SK-N-MC (cell line): Measurements from ENCODE around the gene CPA5.
A peak's percentile ranks its signal among the peaks of the same experiment; 100 is the strongest.

Experiments used
- DNase-seq: peaks from one replicate; pipeline ENCODE4 v3.0.0-alpha.2; 2011; ENCODE audit warnings: low read depth, low spot score
- H3K27ac ChIP-seq: fragments of 200-600 bp; sonication (generic); 2 replicates; pipeline ENCODE4 v1.5.1; 2016; ENCODE audit warnings: mixed run types
- H3K36me3 ChIP-seq: fragments of 200-600 bp; sonication (generic); 2 replicates; pipeline ENCODE4 v1.6.1; 2017; ENCODE audit warnings: antibody characterized with exemption, low read length, mixed read lengths; ENCODE audit not compliant: insufficient read depth
- H3K4me3 ChIP-seq: fragments of 200-600 bp; sonication (generic); 2 replicates; pipeline ENCODE4 v1.5.1; 2016
- H3K9ac ChIP-seq: fragments of 200-600 bp; sonication (generic); 2 replicates; pipeline ENCODE4 v1.8.0; 2017; ENCODE audit warnings: mixed run types, mixed read lengths; ENCODE audit not compliant: insufficient read length
- H3K9me3 ChIP-seq: fragments of 200-600 bp; sonication (generic); 2 replicates; pipeline ENCODE4 v1.6.1; 2017; ENCODE audit warnings: low read depth, mild to moderate bottlenecking, antibody characterized with exemption, low read length, moderate library complexity, mixed read lengths
- EZH2 ChIP-seq: fragments of 200-600 bp; sonication (generic); IDR thresholded peaks from one replicate; pipeline ENCODE4 v1.6.1; 2017; ENCODE audit warnings: antibody characterized with exemption
- FOXP2 ChIP-seq: optimal IDR thresholded peaks from 2 replicates; pipeline ENCODE3; 2011; ENCODE audit warnings: mild to moderate bottlenecking, moderate library complexity; ENCODE audit not compliant: insufficient read depth; ENCODE audit errors: extremely low read length, control extremely low read depth
- POLR2AphosphoS5 ChIP-seq: IDR thresholded peaks from 2 replicates; pipeline ENCODE4 v1.6.1; 2012; ENCODE audit warnings: mild to moderate bottlenecking, low read depth, low read length, borderline replicate concordance

Gene CPA5

DNA sequence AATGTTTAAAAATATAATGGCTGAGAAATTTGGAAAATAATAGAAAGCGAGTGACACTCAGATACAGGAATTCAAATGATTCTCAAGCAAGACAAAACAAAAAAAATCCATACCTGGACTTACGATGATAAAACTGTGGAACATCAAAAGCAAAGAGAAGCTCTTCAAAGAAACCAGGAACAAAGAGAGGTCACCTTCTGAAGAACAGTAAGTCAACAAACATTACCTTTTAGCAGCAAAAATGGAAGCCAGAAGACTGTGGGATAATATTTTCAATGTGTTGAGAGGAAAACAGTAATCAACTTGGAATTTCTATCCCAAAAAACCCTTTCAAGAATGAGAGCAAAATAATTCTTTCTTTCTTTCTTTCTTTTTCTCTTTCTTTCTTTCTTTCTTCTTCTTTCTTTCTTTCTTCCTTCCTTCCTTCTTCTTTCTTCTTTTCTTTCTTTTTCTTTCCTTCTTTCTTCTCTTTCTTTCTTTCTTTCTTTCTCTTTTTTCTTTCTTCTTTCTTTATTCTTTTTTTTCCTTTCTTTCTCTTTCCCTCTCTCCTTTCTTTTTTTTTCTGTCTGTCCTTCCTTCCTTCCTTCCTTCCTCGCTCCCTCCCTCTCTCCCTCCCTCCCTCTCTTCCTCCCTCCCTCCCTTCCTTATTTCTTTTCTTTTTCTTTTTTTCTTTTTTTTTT is 1.8 kb upstream of the CPA5 start:
- Histone ChIP-seq H3K4me3 (no peak overlapping the region), H3K9ac (no peak overlapping the region), H3K9me3 (no peaks in the 10 kb centered on the region), H3K27ac (no peak overlapping the region), H3K36me3 (no peaks in the 10 kb centered on the region)
- DNase-seq, result no peak
- no peak for TF ChIP-seq EZH2
- no peak for TF ChIP-seq FOXP2
- no peak for TF ChIP-seq POLR2AphosphoS5

DNA sequence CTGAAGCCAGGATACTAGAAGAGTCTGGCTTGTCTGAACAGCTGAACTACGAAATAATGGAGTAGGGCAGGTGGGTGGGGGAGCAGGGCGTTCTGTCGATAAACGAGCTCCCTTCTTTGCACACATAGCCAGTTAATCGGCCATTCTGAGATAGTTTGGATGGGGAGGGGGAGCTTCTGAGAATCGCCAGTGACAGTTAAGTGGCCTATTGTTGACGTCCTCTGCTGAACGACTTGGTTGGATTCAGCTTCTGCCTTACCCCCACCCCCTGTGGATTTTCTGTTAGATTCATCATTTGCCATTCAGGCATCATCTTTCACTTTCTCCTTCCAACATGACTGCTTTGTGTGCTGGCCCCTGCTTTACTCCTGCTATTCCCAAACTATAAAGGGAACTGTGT is 520 bp downstream of the CPA5 start:
- Histone ChIP-seq H3K36me3 (no peaks in the 10 kb centered on the region), H3K9me3 (no peaks in the 10 kb centered on the region), H3K27ac (no peak overlapping the region), H3K4me3 (no peak overlapping the region), H3K9ac (no peak overlapping the region)
- DNase-seq, result no peak
- TF ChIP-seq FOXP2 (no peak), POLR2AphosphoS5 (no peak), EZH2 (no peak)

DNA sequence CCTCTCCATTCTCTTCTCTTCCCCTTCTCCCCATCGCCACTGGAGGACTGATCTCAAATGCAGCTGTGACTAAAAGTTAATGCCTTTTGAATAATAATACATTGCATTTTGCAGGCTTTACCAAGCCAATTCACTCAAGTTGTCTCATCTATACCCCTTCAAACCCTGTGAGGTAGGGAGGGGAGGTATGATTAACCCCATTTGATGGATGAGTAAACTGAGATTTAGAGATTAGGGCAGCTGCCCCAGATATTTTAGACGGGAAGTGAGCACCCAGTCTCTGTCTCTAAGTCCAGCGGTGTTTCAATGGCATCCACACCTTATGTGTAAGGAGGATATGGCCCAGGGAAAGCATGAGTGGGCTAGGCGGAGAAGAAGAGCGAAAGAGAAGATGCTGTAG is 1.1 kb downstream of the CPA5 start:
- no peak overlapping the region for H3K9ac ChIP-seq
- H3K27ac ChIP-seq, result no peak overlapping the region
- H3K4me3 ChIP-seq, result no peak overlapping the region
- no peak for TF ChIP-seq FOXP2
- TF ChIP-seq EZH2, result no peak
- TF ChIP-seq POLR2AphosphoS5, result no peak
- H3K9me3 ChIP-seq, result no peaks in the 10 kb centered on the region
- no peak for DNase-seq
- no peaks in the 10 kb centered on the region for H3K36me3 ChIP-seq

DNA sequence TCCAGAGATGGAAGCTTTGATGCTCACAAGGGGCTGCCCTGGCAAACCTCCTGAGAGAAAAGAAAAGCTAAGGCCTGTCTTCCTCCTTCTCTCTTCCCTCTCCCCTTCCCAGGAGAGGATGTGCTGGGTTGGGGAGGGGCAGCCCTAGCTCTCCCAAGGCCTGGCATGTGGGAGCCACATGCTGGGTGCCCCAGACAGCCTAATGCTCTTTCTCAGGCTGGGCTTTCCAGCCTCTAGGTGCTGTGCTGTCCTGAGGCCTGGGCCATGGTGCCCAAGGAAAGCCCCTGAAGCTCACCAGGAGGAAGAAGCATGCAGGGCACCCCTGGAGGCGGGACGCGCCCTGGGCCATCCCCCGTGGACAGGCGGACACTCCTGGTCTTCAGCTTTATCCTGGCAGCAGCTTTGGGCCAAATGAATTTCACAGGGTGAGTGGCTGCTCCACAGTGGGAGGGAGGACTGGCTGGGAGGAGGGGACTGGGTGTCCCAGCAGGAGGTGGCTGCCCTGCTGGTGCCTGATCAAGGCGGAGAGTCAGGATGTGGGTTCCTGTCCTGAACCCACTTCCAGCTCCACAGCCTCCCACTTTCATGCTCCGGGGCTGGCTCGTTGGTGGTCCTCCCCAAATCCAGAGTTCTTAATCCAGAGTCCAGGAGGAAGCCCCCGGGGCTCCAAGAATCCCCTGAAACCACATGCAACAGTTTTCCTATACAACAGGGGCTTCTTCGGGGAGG is 1.7 kb downstream of the CPA5 start:
- no peak for TF ChIP-seq FOXP2
- TF ChIP-seq POLR2AphosphoS5, result no peak
- TF ChIP-seq EZH2, result no peak
- H3K4me3 ChIP-seq, result no peak overlapping the region
- H3K9ac ChIP-seq, result no peak overlapping the region
- no peaks in the 10 kb centered on the region for H3K36me3 ChIP-seq
- no peaks in the 10 kb centered on the region for H3K9me3 ChIP-seq
- H3K27ac ChIP-seq, result no peak overlapping the region
- no peak for DNase-seq

DNA sequence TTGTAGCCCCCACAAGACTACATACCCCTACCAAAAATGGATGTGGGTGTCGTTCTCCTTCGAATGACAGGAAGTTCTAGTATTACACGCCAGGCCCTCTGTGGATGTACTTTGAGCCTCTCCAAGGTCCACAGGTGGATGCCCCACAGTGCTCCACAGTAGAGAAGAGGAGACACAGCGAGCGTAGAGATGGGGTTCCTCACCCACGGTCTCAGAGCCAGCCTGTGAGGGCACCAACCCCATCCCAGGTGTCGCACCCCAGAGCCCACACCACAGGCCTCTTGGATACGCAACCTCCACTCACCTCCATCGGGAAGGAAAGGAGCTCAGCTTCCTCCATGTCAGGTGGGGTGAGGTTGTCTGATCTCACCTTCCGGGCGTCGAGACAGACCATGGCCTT is 2.3 kb downstream of the CPA5 start:
- no peak overlapping the region for H3K27ac ChIP-seq
- no peaks in the 10 kb centered on the region for H3K9me3 ChIP-seq
- H3K9ac ChIP-seq, result no peak overlapping the region
- no peak overlapping the region for H3K4me3 ChIP-seq
- TF ChIP-seq FOXP2 (no peak), EZH2 (no peak), POLR2AphosphoS5 (no peak)
- DNase-seq, result no peak
- H3K36me3 ChIP-seq, result no peaks in the 10 kb centered on the region

DNA sequence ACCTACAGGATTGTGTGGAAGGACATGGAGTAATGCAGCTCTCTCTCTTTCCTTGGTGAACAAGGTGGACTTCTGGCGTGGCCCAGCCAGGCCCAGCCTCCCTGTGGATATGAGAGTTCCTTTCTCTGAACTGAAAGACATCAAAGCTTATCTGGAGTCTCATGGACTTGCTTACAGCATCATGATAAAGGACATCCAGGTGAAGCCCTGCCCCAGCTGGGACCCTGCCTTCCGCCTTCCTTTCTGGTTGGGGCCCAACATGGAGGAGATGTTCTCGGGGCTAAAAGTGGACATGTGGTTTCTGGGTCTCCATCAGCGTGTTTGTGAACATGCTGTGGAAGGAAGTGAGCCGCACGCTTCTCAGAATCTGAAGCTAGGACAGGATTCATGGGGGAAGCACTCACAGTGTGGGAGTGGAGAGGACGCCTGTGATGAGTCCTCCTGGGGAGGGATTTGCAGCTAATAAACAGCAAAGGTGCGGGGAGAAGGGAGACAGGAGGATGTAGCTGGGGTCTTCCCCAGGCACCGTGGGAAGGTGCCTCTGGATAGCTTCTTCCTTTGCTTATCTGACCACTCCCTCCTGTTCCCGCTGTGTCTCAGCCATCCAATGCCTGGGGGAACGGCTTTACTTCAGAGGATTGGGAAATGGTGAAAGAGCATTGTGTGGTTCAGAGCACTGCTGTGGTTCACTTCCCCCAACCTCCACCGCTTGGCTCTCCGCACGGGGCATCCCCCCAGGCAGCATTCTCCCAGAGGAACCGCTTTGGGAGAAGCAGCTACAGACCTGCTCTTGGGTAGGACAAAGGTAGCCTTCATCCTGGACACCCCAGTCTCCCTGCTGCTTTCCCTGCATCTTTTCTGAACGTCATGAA is 5.5 kb downstream of the CPA5 start:
- no peak for DNase-seq
- Histone ChIP-seq H3K27ac (no peak overlapping the region), H3K9ac (no peak overlapping the region), H3K4me3 (peak overlapping the region; percentile 24; the same call in 1 of the 2 replicates), H3K9me3 (no peaks in the 10 kb centered on the region), H3K36me3 (no peaks in the 10 kb centered on the region)
- TF ChIP-seq POLR2AphosphoS5 (no peak), FOXP2 (no peak), EZH2 (no peak)

DNA sequence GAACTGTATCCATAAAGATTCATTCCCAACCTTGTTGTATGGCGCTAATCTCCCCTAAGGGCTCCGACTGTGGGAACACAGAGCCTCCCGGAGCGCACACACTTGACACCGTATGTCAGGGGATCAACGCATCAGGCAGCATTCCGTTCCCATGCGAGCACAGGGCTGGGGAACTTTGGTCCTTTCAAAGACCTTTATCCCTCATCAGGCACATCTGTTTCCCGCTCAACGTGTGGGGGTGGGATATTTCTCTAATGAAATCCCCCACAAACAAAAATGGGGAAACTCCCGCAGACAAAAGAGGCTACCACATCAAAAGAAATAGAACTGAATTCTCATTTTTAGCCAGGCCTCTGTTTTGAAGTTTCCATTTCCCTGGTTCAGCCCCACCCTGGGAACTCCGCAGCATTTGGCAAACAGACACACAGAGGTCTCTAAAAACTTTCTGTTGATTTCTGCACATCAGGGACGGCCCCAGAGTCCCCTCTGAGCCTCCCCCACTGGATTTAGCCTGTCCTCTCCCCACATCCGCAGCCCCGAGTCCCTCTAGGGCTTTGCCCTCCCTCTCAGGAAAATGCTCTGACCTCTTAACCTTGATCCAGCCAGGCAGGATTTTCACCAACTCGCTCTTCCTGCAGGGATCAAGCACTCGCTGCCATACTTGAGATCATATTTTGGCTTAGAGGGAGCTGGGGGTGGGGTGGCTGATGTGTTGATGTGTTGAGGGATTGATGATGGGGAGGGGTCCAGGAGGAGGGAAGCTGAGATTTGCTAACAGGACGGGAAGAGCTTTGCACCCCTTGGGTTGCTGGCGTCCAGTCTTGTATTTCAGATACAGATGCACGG is 6.6 kb downstream of the CPA5 start:
- Histone ChIP-seq H3K4me3 (peak overlapping the region; percentile 24; the same call in 1 of the 2 replicates), H3K36me3 (no peaks in the 10 kb centered on the region), H3K27ac (no peak overlapping the region), H3K9me3 (no peaks in the 10 kb centered on the region), H3K9ac (no peak overlapping the region)
- TF ChIP-seq FOXP2 (no peak), POLR2AphosphoS5 (no peak), EZH2 (no peak)
- DNase-seq, result no peak
